SIG-M5 treated with dmso at 0.1 percent for 504 hours (cell line): Measurements from ENCODE around the gene E2F3.
A peak's percentile ranks its signal among the peaks of the same experiment; 100 is the strongest.

ENCODE experiments used
- DNase-seq: peaks from one replicate; lab custom pipeline; 2025; ENCODE audit not compliant: unreplicated experiment; lab: John Stamatoyannopoulos, UW

The E2F3 gene

DNA sequence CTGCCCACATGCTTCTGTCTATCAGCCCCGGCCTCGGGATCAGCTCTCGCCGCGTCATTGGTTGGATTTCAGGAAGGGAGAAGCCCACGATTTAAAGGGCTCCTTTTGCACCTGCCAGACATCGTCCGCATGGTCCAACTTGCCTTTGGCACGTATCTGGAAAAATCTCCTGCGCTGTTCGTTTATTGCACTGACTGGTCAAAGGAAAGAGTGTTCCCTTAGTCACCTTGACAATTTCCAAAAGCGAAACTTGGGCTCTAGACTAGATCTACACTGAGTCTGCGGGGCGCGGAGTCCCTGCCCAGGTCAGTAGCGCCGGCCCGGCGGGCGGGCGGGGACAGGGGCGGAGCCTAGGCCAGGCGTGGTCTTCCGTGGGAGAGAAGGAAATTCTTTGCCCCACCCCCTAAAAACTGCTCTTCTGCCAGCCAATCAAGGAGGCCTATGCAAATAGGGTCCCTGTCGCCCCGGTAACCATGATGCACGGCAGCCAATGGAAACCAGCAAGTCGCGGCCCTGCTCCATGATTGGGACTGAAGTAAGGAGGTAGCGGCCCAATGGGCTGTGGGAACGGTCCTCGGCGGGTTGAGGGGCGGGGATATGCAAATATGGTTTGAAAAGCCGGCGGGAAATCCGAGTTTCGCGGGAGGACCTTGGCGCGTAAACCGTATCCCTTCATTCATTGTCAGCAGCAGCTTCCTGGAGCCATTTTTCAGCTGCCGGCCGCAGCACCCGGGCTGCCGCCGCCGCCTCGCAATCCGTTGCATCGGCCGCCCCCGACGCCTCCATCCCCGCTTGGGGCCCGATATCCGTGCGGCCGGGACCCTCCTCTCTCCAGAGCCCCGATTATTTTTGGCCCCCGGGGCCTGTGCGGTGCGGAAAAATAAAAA, at the start of gene E2F3:
TSS of gene E2F3 (plus strand) at position 675 of the 887 bp plus-strand sequence. CDS start 354 bp downstream, outside the sequence.
- DNase-seq: peak; percentile 99

DNA sequence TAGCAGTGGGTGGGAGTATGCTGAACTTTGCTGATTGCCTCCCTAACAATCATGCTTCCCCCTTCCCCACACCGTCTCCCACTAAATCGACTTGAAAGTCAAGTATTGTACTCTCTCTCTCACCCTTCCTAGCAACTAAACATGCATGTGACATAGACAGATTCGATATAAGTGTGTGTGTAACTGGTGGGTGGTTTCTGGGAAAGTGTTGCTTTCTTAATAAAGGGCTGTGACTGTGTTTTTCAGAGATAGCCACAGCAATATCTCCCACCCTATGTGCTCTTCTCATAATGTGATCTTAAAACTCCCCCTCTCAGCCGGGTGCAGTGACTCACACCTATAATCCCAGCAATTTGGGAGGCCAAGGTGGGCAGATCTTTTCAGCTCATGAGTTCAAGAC, 49.3 kb upstream of the E2F3 start:
- DNase-seq: no peak

DNA sequence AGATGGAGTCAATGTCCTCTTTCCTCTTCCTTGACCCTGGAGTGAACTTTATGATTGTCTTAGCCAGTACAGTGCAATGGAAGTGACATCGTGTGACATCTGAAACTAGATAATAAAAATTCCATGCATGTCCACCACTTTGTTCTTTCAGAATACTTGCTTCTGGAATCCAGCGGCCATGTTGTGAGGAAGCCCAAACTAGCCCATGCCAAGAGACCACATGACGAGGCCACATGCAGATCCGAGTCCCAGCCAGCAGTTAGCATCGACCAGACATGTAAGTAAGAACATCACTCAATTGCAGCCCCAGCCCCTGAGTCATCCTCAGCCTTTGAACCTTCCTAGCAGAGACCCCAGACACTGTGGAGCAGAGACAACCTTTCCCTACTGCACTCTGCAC, 48.5 kb upstream of the E2F3 start:
- DNase-seq: no peak

DNA sequence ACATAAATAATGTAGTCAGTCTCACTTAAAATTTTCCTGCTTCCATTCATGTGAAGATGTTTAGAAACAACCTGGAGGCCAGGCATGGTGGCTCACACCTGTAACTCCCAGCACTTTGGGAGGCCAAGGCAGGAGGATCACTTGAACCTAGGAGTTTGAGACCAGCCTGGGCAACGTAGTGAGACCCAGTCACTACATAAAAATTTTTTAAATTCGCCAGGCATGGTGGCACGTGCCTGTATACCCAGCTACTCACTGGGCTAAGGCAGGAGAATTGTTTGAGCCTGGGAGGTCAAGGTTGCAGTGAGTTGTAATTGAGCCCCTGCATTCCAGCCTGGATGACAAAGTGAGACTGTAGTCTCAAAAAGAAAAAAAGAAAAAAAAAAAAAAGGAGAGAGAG, 47.3 kb upstream of the E2F3 start:
- no peak for DNase-seq

GRCh38 chr6:20360471-20361119, 41.1 kb upstream of the E2F3 start:
- DNase-seq: no peak

DNA sequence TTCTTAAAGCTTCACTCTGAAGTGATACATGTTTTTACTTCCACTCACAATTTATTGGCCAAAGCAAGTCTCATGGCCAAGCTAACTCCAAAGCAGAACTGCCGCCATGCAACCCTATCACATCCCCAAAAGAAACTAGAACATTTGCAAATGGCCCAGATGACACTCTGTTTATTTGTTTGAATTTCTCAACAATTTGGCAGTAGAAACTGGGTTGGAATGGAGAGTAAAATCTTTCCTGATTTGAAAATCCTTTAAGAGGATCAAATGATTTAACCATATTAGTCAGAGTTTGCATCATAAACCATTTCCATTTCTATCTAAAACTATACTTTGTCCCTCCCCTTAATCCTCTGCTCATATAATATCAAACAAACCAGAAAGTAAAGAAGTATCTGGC, 39.1 kb upstream of the E2F3 start:
- DNase-seq: no peak

DNA sequence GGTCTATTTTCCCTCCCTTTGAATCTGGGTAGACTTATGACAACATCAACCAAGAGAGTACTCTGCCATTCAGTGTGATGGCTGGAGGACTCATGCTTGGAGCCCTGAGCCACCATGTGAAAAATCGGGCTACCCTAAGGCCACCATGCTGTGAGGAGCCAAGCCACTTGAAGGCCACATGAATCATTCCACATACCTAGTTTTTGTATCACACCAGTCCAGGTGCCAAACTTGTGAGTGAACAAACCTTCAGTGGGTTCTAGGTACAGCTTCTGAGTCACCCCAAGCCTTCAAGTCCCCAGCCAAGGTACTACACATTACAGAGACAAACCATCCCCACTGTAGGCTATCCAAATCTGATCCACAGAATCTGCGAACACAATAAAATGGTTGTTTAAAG, 37.4 kb upstream of the E2F3 start:
- DNase-seq: no peak

DNA sequence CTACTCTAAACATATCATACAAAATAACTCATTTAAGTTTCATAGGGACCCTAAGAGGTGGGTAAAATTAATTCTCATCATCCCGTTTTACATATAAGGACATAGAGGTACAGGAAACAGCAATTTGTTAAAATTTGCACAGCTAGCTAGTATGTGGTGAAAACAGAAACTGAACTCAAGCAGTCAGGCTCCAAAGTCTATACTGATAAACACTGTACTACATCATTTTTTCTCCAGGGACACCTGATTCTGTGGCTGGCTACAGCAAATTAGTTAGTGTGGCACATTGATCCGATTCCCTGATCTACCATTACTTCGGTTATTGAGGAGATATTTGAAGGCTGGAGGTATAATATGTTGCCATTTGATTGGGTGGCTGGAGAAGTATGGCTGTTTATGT, 36.2 kb upstream of the E2F3 start:
- no peak for DNase-seq

GRCh38 chr6:20366082-20366830, 35.4 kb upstream of the E2F3 start:
- DNase-seq: no peak

DNA sequence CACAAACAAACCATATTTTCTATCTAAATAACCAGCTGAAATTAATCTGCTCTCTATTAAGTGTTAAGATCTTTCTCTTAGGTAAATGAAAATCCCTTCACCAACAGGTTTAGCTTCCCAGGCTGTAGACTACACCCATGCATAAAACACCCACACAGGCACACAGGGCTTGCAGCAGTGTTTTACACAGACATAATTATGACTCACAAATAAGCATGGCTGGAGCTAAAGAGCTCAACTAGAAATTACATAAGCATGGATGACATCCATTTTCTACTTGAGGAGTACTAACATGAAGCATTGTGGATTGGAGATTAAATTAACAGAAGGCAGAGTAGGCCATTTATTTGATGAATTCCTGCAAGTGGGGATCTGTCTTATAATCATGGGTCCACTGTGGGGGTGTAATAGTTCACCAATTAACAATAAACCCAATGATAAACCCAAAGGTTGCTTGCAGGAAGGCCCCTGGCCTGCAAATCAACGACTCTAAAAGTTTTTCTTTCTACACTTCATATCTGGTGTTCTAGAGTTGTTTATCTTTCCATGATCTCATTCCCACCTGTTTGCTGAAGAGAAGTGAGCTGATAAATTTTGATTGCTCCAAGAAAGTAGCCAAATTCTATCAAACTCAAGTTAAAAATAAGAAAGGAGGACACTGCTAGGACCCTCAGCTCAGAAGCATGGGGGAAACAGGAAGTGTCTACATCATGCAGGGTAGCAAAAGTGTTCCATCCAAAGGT, 33.8 kb upstream of the E2F3 start:
- no peak for DNase-seq

DNA sequence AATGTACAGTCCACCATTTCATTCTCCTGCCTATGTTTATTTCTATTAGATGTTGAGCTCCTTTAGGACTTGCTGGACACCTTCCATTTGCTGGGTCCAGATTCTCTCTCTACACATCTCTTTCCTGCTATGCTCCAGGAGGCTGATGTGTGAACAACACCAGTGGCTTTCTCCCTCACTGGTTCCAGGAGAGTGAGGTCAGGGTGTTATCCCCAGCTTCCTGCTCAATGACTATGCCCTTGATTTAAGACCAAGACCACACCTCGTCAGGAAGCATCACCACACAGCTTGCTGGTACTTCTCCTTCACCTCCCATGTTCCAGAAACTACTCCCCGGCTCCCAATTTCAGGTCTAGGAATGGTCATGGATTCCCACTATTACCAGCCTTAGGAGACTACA, 31.3 kb upstream of the E2F3 start:
- no peak for DNase-seq

GRCh38 chr6:20370801-20371200, 30.9 kb upstream of the E2F3 start:
- no peak for DNase-seq

DNA sequence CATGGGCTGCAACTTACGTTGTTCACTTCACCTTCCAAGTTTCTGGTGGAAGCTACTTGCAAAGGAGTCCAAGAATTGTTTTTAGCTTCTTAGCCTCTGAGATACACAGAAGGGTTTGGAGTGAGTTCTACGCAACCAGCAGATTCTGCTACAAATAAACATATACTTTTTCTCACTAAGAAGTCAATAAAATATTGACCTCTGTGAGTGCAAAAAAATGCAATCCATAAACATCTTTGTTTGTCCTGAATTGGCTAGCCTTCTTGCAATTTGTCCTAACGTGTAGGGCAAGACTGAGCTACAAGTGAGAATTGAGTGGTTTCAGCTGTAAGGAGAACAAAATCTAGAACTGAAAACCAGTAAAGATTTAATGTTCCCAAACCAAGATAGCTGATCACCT, 26.2 kb upstream of the E2F3 start:
- DNase-seq: no peak

GRCh38 chr6:20377623-20378265, 23.9 kb upstream of the E2F3 start:
- no peak for DNase-seq

GRCh38 chr6:20379231-20379630, 22.4 kb upstream of the E2F3 start:
- DNase-seq: no peak

- no peak for DNase-seq
Measured at GRCh38 chr6:20386218-20386617, 15.5 kb upstream of the E2F3 start.

DNA sequence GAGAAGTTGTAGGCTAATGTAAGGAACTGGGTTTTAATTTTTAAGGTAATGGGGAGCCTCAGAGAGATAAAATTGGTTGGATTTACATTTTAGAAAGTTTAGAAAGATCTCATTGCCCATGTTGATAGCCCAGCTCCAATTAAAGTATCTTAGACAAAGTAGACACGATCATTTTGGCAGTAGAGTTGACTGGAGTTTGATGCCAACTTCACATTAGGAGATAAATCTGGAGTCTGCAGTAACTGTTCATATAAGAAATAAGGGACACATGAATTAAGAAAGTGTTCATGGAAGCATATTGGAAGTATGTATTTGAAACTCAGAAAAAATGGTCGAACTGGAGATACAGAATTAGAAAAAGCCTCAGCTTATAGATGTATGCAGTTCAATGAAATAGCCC, 12.6 kb upstream of the E2F3 start:
- DNase-seq: no peak

- DNase-seq: no peak
Measured at GRCh38 chr6:20393297-20393696, 8.4 kb upstream of the E2F3 start.

- no peak for DNase-seq
Measured at GRCh38 chr6:20399518-20399917, 2.2 kb upstream of the E2F3 start.

DNA sequence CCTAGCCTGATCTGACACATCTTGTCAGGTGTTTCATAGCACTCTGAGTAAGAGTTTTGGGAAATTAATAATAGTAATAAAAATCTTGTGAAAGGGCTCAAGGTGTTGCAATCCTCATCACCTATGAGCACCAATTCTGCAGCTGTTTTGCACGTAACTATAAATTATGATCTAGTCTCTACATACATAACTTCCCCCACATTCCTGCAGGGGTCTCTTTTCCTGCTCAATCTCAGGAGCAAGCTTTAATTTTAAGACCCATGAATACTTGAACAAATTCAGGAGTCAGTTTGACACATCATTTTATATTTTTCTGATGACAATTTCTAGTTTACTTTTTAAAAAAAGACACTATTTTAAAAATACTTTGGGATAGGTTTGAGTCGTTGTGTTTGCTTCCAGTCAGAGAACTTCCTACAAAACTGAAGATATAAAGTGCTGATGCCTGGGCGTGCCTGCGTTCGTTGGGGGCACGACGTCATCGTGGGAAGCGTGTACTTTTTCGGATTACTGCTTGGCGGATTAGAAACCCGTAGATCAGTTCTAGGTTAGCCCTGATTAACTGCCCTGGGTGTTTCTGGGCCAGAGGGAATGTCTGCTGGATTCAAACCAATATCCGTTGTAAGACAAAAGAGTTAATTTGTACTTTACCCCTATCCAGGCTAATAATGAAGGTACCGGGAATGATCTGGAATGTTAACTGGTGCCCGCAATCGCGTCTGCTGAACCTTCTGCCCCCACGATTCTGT, 1.0 kb upstream of the E2F3 start:
- peak; percentile 72 for DNase-seq
